Kidney (tissue), 14 donors: Measurements from ENCODE around the gene NEDD4L. TPM values are rescaled to one million over a fixed set of nuclear protein-coding genes. Genes with fewer than 3 reads are reported as not detected.

Experiments used
- DNase-seq, 5 donors: peaks; one replicate each; pipeline ENCODE4 v3.0.0-alpha.2; 2013 to 2020
- FAIRE-seq: peaks from 2 replicates; lab custom pipeline; 2012; peaks lifted over from hg19 to GRCh38; lab: Jason Lieb, UNC
- H3K27ac ChIP-seq, 2 donors: one replicate each; pipeline ENCODE4 v1.7.0; 2013; ENCODE audit warnings: low read depth in 2 of 2, low read length in 2 of 2, inconsistent platforms in 1 of 2
- H3K27me3 ChIP-seq: one replicate; pipeline ENCODE4 v1.7.1; 2013; ENCODE audit warnings: low read length, inconsistent platforms; ENCODE audit not compliant: control insufficient read depth, insufficient read depth
- H3K36me3 ChIP-seq, 3 donors: one replicate each; pipeline versions ENCODE4 v1.7.0 to v1.7.1; 2013; ENCODE audit warnings: low read length in 3 of 3, control low read depth in 1 of 3, inconsistent platforms in 1 of 3; ENCODE audit not compliant: insufficient read depth in 3 of 3, control insufficient read depth in 2 of 3
- H3K4me1 ChIP-seq, 3 donors: one replicate each; pipeline versions ENCODE4 v1.7.0 to v1.7.1; 2013; ENCODE audit warnings: low read length in 3 of 3, inconsistent platforms in 1 of 3, low read depth in 1 of 3; ENCODE audit not compliant: control insufficient read depth in 2 of 3, insufficient read depth in 2 of 3
- H3K4me3 ChIP-seq, 3 donors: one replicate each; pipeline versions ENCODE4 v1.7.0 to v1.8.1; 2013; ENCODE audit warnings: low read length in 3 of 3, control low read depth in 1 of 3, inconsistent platforms in 1 of 3
- H3K9ac ChIP-seq, 3 donors: one replicate each; pipeline versions ENCODE4 v1.7.0 to v1.7.1; 2013; ENCODE audit warnings: low read length in 3 of 3, control low read depth in 1 of 3, inconsistent platforms in 1 of 3
- H3K9me3 ChIP-seq, 3 donors: one replicate each; pipeline versions ENCODE4 v1.7.0 to v1.7.1; 2013; ENCODE audit warnings: low read length in 3 of 3, control low read depth in 1 of 3, inconsistent platforms in 1 of 3; ENCODE audit not compliant: control insufficient read depth in 2 of 3, insufficient read depth in 1 of 3
- intact Hi-C: fragments of 100-400 bp; cut with DNase I; formaldehyde crosslinking; loops from one replicate; pipeline ENCODE4 v1.11.1; 2022
- polyA plus RNA-seq: library from polyadenylated mRNA; stranded (reverse); fragments of 350-450 nt; fragmentation: Illumina TruSeq; extraction: RNeasy Lipid Tissue Mini Kit (QIAGEN cat#74804); gene quantifications from one replicate; pipeline ENCODE4 v1.2.3, GENCODE V29; 2014; ENCODE audit warnings: low read depth, low replicate concordance; ENCODE audit not compliant: insufficient read depth
- total RNA-seq: library from RNA; stranded (reverse); fragmentation: NEBNext Ultra II Directional; extraction: Animal tissue kit (Norgen Biotek cat#: 25700); gene quantifications from one replicate; pipeline ENCODE4 v1.2.1, GENCODE V29; 2021
- TF ChIP-seq, protein P1 (sequence below): IDR thresholded peaks from 3 replicates; pipeline ENCODE4 v1.5.1; 2012; ENCODE audit warnings: mild to moderate bottlenecking, moderate library complexity, borderline replicate concordance; ENCODE audit not compliant: insufficient read depth; ENCODE audit errors: extremely low read depth
- donor health status: control.
- donor health status: control.
- donor health status: control.
- donor health status: control.
- donor health status: control.
- donor health status: DM: yes; HTN: yes; CAD: no.
- donor health status: Normal renal cell carcinoma (clear cell type).

The NEDD4L gene
- total and polyA plus RNA-seq, 2 donors from 2014 or later, result 90.8 to 95.7 TPM

- no peak for FAIRE-seq
- intact Hi-C loops, result no loop called here
- Histone ChIP-seq H3K9me3 (no peaks in the 10 kb centered on the region), H3K36me3 (no peaks in the 10 kb centered on the region), H3K27me3 (no peaks in the 10 kb centered on the region), H3K4me1 (peaks cover 0 to 5% (median 0%) of the 10 kb centered on the region in 3 donors), H3K4me3 (no peak overlapping the region), H3K9ac (no peak overlapping the region), H3K27ac (no peak overlapping the region)
- TF ChIP-seq, protein P1, sequence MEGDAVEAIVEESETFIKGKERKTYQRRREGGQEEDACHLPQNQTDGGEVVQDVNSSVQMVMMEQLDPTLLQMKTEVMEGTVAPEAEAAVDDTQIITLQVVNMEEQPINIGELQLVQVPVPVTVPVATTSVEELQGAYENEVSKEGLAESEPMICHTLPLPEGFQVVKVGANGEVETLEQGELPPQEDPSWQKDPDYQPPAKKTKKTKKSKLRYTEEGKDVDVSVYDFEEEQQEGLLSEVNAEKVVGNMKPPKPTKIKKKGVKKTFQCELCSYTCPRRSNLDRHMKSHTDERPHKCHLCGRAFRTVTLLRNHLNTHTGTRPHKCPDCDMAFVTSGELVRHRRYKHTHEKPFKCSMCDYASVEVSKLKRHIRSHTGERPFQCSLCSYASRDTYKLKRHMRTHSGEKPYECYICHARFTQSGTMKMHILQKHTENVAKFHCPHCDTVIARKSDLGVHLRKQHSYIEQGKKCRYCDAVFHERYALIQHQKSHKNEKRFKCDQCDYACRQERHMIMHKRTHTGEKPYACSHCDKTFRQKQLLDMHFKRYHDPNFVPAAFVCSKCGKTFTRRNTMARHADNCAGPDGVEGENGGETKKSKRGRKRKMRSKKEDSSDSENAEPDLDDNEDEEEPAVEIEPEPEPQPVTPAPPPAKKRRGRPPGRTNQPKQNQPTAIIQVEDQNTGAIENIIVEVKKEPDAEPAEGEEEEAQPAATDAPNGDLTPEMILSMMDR, result no peak
- DNase-seq, result no peak
Measured at GRCh38 chr18:58150772-58151171, 106.7 kb downstream of the NEDD4L start.

DNA sequence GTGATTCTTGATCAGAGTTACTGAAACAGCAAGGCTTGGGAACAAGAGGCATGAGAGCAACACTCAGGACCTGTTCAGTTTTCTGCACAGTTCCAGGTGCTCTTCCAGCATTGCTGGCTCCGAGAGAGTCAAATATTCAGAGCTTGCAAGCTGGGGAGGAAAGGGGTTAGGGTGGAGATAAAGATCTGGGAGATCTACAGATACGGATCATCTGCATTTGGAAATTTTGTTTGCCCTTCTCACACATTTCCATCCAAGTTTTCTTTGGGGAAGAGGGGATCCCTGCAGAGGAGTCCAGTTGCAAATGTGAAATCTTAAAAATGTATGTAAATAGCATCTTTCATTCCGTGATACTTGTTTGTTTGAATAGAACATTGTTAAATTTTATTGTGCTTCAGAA, 108.2 kb downstream of the NEDD4L start:
- Histone ChIP-seq H3K27me3 (no peaks in the 10 kb centered on the region), H3K4me1 (peaks cover 0 to 5% (median 0%) of the 10 kb centered on the region in 3 donors), H3K9me3 (no peaks in the 10 kb centered on the region), H3K9ac (no peak overlapping the region), H3K36me3 (no peaks in the 10 kb centered on the region), H3K4me3 (no peak overlapping the region), H3K27ac (no peak overlapping the region)
- TF ChIP-seq, protein P1, result no peak
- intact Hi-C loops, result no loop called here
- DNase-seq, result no peak
- FAIRE-seq, result no peak

DNA sequence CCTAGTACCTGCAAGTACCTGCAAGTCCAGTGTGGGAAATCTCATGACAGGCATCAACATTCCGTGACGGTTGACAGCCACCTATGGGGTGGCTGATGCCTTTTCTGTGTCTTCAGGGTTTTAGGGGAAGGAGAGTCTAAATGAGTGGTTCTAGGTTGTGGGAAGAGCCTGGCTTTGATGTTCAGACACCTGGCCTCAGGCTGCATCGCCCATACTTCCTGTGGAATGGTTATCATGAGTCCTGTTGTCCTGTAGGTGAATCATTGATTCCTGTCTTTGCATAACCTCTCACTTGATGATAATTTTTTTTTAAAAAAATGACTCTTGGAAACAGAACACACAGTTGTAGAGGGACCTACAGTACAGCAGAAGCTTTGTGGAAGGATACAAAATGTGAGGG, 108.9 kb downstream of the NEDD4L start:
- no peak overlapping the region for H3K4me3 ChIP-seq
- peaks cover 0 to 5% (median 0%) of the 10 kb centered on the region in 3 donors for H3K4me1 ChIP-seq
- no peaks in the 10 kb centered on the region for H3K27me3 ChIP-seq
- no peak for DNase-seq
- H3K36me3 ChIP-seq, result no peaks in the 10 kb centered on the region
- no peak overlapping the region for H3K27ac ChIP-seq
- no peak overlapping the region for H3K9ac ChIP-seq
- TF ChIP-seq, protein P1, result no peak
- FAIRE-seq, result no peak
- intact Hi-C loops, result no loop called here
- H3K9me3 ChIP-seq, result no peaks in the 10 kb centered on the region

- Histone ChIP-seq H3K27ac (no peak overlapping the region), H3K4me1 (peaks cover 0 to 4% (median 0%) of the 10 kb centered on the region in 3 donors), H3K4me3 (no peak overlapping the region), H3K9me3 (no peaks in the 10 kb centered on the region), H3K36me3 (no peaks in the 10 kb centered on the region), H3K27me3 (no peaks in the 10 kb centered on the region), H3K9ac (no peak overlapping the region)
- intact Hi-C loops, result no loop called here
- TF ChIP-seq, protein P1, result no peak
- FAIRE-seq (no peak), DNase-seq (no peak)
Measured at GRCh38 chr18:58156516-58156915, 112.5 kb downstream of the NEDD4L start.
